Measurements from ENCODE around the gene CCND1. TPM values are rescaled to one million over a fixed set of nuclear protein-coding genes. Genes with fewer than 3 reads are reported as not detected.

CCND1 gene
- total RNA-seq, 1 experiment from 2014 or later: 2,517 TPM

- DNase-seq (ENCODE audit: low spot score): no peak
- ChIA-PET CTCF (interaction anchor here (2.4 kb wide), 1 partner anchor 581 kb away, joined by 24 read pairs; no protein-coding TSS in a partner anchor), POLR2A (ENCODE audit: low non-redundant PET) (no interaction called here)
- H3K36me3 ChIP-seq (ENCODE audit: insufficient read depth, low read length, poor library complexity, severe bottlenecking): no peaks in the 10 kb centered on the region
- no peaks in the 10 kb centered on the region for H3K9me3 ChIP-seq (ENCODE audit: low read depth, low read length, poor library complexity, severe bottlenecking)
- intact Hi-C loops (cut with micrococcal nuclease; ENCODE audit: unreplicated experiment): no loop called here
- no TSS peak for BruUV-seq (replicated peaks)
- no peaks in the 10 kb centered on the region for H3K4me1 ChIP-seq (ENCODE audit: insufficient read depth, low read length, poor library complexity, severe bottlenecking)
- H3K4me3 ChIP-seq (ENCODE audit: low read depth, low read length, poor library complexity, severe bottlenecking): no peak overlapping the region
- TF ChIP-seq EZH2 (IDR thresholded peaks at IDR 0.05; ENCODE audit: borderline replicate concordance, low read depth, low read length, poor library complexity, severe bottlenecking): no peak
- TF ChIP-seq, protein P1, sequence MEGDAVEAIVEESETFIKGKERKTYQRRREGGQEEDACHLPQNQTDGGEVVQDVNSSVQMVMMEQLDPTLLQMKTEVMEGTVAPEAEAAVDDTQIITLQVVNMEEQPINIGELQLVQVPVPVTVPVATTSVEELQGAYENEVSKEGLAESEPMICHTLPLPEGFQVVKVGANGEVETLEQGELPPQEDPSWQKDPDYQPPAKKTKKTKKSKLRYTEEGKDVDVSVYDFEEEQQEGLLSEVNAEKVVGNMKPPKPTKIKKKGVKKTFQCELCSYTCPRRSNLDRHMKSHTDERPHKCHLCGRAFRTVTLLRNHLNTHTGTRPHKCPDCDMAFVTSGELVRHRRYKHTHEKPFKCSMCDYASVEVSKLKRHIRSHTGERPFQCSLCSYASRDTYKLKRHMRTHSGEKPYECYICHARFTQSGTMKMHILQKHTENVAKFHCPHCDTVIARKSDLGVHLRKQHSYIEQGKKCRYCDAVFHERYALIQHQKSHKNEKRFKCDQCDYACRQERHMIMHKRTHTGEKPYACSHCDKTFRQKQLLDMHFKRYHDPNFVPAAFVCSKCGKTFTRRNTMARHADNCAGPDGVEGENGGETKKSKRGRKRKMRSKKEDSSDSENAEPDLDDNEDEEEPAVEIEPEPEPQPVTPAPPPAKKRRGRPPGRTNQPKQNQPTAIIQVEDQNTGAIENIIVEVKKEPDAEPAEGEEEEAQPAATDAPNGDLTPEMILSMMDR (conservative IDR thresholded peaks at IDR 0.05; ENCODE audit: low read depth, low read length): no peak
- H3K27ac ChIP-seq (ENCODE audit: low read depth, low read length, poor library complexity, severe bottlenecking): no peak overlapping the region
- H3K27me3 ChIP-seq (replicated peaks; ENCODE audit: insufficient read depth, low read depth, low read length, poor library complexity): no peaks in the 10 kb centered on the region
Measured at GRCh38 chr11:69682681-69683326, 41.8 kb downstream of the CCND1 start.

DNA sequence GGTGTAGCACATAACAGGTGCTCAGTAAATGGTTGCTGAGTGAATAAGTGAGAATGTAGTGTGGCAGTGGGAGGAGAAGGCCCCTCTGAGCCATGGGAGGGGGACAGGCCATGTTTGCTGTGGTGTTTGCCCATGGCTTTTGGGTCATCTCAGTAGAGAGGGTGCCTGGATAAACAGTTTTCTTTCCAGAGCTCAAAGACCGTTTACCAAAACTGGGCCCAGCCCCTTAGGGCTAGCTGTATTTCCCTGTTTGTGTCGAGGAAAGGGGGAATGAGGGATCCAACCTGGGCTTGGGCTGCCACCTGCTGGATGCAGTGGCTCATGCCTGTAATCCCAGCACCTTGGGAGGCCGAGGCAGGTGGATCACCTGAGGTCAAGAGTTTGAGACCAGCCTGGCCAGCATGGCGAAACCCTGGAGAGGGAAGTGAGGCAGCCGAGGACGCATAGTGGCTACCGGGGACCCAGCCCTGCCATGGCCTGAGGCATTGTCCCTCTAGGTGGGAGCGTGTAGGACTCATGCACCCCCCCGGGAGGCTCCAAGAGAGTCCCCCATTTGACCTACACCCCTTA, 42.9 kb downstream of the CCND1 start:
- no TSS peak for BruUV-seq (replicated peaks)
- Histone ChIP-seq H3K4me1 (ENCODE audit: insufficient read depth, low read length, poor library complexity, severe bottlenecking) (no peaks in the 10 kb centered on the region), H3K27ac (ENCODE audit: low read depth, low read length, poor library complexity, severe bottlenecking) (no peak overlapping the region), H3K27me3 (replicated peaks; ENCODE audit: insufficient read depth, low read depth, low read length, poor library complexity) (no peaks in the 10 kb centered on the region), H3K36me3 (ENCODE audit: insufficient read depth, low read length, poor library complexity, severe bottlenecking) (no peaks in the 10 kb centered on the region), H3K4me3 (ENCODE audit: low read depth, low read length, poor library complexity, severe bottlenecking) (no peak overlapping the region), H3K9me3 (ENCODE audit: low read depth, low read length, poor library complexity, severe bottlenecking) (no peaks in the 10 kb centered on the region)
- intact Hi-C loops (cut with micrococcal nuclease; ENCODE audit: unreplicated experiment): loop anchor here (1.0 kb wide), 1 partner anchor 583 kb away; no protein-coding TSS in a partner anchor
- ChIA-PET CTCF (interaction anchor here (0.6 to 2.4 kb wide), 9 partner anchors 9 to 672 kb away, joined by 3 to 24 read pairs (median 4); partner anchors contain the start of gene LTO1), POLR2A (ENCODE audit: low non-redundant PET) (no interaction called here)
- DNase-seq (ENCODE audit: low spot score): peak; percentile 81
- TF ChIP-seq EZH2 (IDR thresholded peaks at IDR 0.05; ENCODE audit: borderline replicate concordance, low read depth, low read length, poor library complexity, severe bottlenecking): no peak
- TF ChIP-seq, protein P1 (conservative IDR thresholded peaks at IDR 0.05; ENCODE audit: low read depth, low read length): peak; percentile 83

- ChIA-PET CTCF (interaction anchor here (1.3 to 2.4 kb wide), 2 partner anchors 204 to 583 kb away, joined by 9 to 24 read pairs; no protein-coding TSS in a partner anchor), POLR2A (ENCODE audit: low non-redundant PET) (interaction anchor here (0.5 to 0.7 kb wide), 2 partner anchors 48 to 583 kb away, joined by 3 to 9 read pairs; no protein-coding TSS in a partner anchor)
- Histone ChIP-seq H3K27ac (ENCODE audit: low read depth, low read length, poor library complexity, severe bottlenecking) (no peak overlapping the region), H3K4me1 (ENCODE audit: insufficient read depth, low read length, poor library complexity, severe bottlenecking) (no peaks in the 10 kb centered on the region), H3K9me3 (ENCODE audit: low read depth, low read length, poor library complexity, severe bottlenecking) (no peaks in the 10 kb centered on the region), H3K27me3 (replicated peaks; ENCODE audit: insufficient read depth, low read depth, low read length, poor library complexity) (no peaks in the 10 kb centered on the region), H3K4me3 (ENCODE audit: low read depth, low read length, poor library complexity, severe bottlenecking) (no peak overlapping the region), H3K36me3 (ENCODE audit: insufficient read depth, low read length, poor library complexity, severe bottlenecking) (no peaks in the 10 kb centered on the region)
- DNase-seq (ENCODE audit: low spot score): no peak
- intact Hi-C loops (cut with micrococcal nuclease; ENCODE audit: unreplicated experiment): loop anchor here (1.0 to 5.0 kb wide), 2 partner anchors 513 to 583 kb away; no protein-coding TSS in a partner anchor
- BruUV-seq (replicated peaks): no TSS peak
- TF ChIP-seq, protein P1 (conservative IDR thresholded peaks at IDR 0.05; ENCODE audit: low read depth, low read length): no peak
- TF ChIP-seq EZH2 (IDR thresholded peaks at IDR 0.05; ENCODE audit: borderline replicate concordance, low read depth, low read length, poor library complexity, severe bottlenecking): no peak
Measured at GRCh38 chr11:69684651-69685050, 43.7 kb downstream of the CCND1 start.

All from A673 (cell line).